GM20000 (cell line): ENCODE results near the gene SPANXC.
"Not testable (repeated sequence)": the region's sequence is repeated elsewhere in the genome, so short reads cannot be mapped to it uniquely, and the experiment has no call there.

ENCODE experiments used
- DNase-seq: peaks from one replicate; pipeline ENCODE4 v3.0.0; 2012; ENCODE audit warnings: low spot score
- CTCF ChIP-seq: IDR thresholded peaks from 2 replicates; pipeline ENCODE4 v1.5.1; 2012; ENCODE audit warnings: mild to moderate bottlenecking, control low read depth; ENCODE audit errors: extremely low read depth, missing control alignments

The SPANXC gene

GRCh38 chrX:141242417-141242816 lies at the start of gene SPANXC:
TSS of gene SPANXC (minus strand) at chrX:141242517. CDS start at chrX:141242457, 60 bp downstream.
- not testable (repeated sequence) for DNase-seq

- no peak for DNase-seq
- TF ChIP-seq CTCF = no peak
These were observed 37.2 kb upstream of the SPANXC start for GRCh38 chrX:141279476-141279875.

GRCh38 chrX:141278306-141278705 lies 36.0 kb upstream of the SPANXC start:
- no peak for TF ChIP-seq CTCF
- no peak for DNase-seq

- DNase-seq = no peak
- no peak for TF ChIP-seq CTCF
These were observed 15.8 kb upstream of the SPANXC start for GRCh38 chrX:141258080-141258479.

GRCh38 chrX:141221611-141222010 lies 20.7 kb downstream of the SPANXC start:
- no peak for DNase-seq
- no peak for TF ChIP-seq CTCF

GRCh38 chrX:141220342-141221008 lies 21.8 kb downstream of the SPANXC start:
- no peak for DNase-seq
- no peak for TF ChIP-seq CTCF

- DNase-seq = no peak
- TF ChIP-seq CTCF = no peak
These were observed 28.1 kb downstream of the SPANXC start for GRCh38 chrX:141214196-141214595.

- no peak for TF ChIP-seq CTCF
- DNase-seq = no peak
These were observed 40.4 kb downstream of the SPANXC start for GRCh38 chrX:141201962-141202361.
